ENCODE results near the gene NRGN.

The NRGN gene

DNA sequence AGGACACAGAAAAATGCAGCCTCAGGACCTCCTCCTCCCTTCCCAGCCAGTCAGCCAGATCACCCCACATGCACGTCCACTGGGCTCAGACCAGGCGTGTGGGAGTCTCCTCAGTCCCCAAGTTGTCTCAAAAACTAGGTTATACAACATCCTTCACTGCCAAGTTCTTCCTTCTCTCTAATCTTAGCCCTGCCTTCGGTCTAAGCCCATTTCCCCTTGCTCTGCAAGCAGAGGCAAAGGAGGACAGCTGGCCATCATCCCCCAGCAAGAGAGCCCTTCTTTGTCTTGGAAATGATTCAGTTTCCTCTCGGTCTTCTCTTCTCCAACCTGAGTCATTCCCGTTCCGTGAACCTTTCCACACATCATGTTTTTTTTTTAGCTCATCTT is 14.0 kb upstream of the NRGN start:
- Histone ChIP-seq H3K9me3 (no peaks in the 10 kb centered on the region), H3K4me1 (peaks cover 11% of the 10 kb centered on the region), H3K4me3 (no peak overlapping the region), H3K27me3 (ENCODE audit: low read depth) (peaks cover 4% of the 10 kb centered on the region; the same call in 1 of the 2 replicates), H3K36me3 (replicated peaks) (no peaks in the 10 kb centered on the region)
- no peak for DNase-seq (ENCODE audit: low spot score in 2 of 2)
- in situ Hi-C loops (cut with MboI; ENCODE audit: low sequenced_read_pairs), result no loop called here

DNA sequence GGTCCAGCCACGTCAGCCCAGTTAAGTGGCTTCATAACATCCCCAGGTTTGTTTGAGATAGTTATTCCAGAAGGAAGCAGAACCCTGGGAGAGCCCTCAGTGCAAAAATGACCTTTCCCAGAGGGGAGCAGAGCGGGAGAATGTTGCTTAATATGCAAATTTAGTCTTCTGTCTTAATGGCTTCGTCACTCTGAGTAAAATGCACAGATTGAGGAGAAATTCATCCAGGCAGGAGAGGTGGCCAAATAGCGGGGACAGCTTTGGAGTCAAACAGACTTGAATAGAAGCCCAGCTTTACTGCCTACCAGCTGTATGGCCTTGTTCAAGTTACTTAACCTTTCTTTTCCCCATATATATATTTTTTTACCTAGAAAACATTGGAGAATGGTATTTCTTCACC is 12.3 kb upstream of the NRGN start:
- no peak overlapping the region for H3K4me3 ChIP-seq
- no peaks in the 10 kb centered on the region for H3K9me3 ChIP-seq
- in situ Hi-C loops (cut with MboI; ENCODE audit: low sequenced_read_pairs), result no loop called here
- no peak for DNase-seq (ENCODE audit: low spot score in 2 of 2)
- H3K27me3 ChIP-seq (ENCODE audit: low read depth), result peaks cover 3% of the 10 kb centered on the region; the same call in 1 of the 2 replicates
- peaks cover 11% of the 10 kb centered on the region for H3K4me1 ChIP-seq
- H3K36me3 ChIP-seq (replicated peaks), result no peaks in the 10 kb centered on the region

DNA sequence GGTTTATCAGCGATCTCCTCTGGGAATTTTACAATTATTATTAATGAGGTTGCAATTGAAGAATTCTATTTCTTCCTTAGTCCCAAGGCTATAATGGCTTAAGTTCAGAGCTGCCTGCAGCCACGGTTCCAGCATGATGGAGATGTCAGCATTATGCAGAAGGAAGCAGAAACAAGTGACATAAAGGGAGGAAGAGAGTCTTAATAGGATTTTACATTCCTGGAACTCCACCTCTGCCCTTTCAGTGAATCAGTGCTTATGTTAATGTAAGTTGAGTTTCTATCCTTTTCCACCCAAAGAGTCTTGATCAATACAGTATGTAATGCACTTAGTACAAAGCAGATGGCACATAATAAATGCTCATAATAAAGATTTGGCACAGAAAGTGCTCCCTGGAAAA is 11.6 kb upstream of the NRGN start:
- Histone ChIP-seq H3K4me3 (no peak overlapping the region), H3K4me1 (peaks cover 11% of the 10 kb centered on the region), H3K27me3 (ENCODE audit: low read depth) (no peaks in the 10 kb centered on the region), H3K9me3 (no peaks in the 10 kb centered on the region), H3K36me3 (replicated peaks) (no peaks in the 10 kb centered on the region)
- in situ Hi-C loops (cut with MboI; ENCODE audit: low sequenced_read_pairs), result no loop called here
- DNase-seq (ENCODE audit: low spot score in 2 of 2), result no peak

DNA sequence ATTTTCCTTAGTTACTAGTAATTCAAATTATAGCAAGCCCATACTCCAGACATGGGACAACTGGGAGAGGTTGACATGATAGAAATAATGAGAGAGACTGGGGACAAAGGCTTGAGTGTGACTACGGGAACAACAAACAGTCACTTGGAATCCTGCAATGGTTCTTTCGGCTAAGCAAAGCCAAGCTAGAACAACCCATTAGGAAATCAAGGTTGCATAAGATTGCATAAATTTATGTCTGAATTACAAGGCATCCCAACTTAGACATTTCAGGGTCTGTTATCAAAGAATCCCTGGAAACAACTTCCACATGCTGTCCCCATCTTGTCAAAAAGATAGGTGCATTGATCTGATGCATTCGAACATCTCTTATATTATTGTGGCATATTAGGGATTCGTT is 10.2 kb upstream of the NRGN start:
- Histone ChIP-seq H3K9me3 (no peaks in the 10 kb centered on the region), H3K4me3 (no peak overlapping the region), H3K4me1 (peaks cover 11% of the 10 kb centered on the region), H3K36me3 (replicated peaks) (no peaks in the 10 kb centered on the region), H3K27me3 (ENCODE audit: low read depth) (peaks cover 2% of the 10 kb centered on the region; the same call in 1 of the 2 replicates)
- no peak for DNase-seq (ENCODE audit: low spot score in 2 of 2)
- in situ Hi-C loops (cut with MboI; ENCODE audit: low sequenced_read_pairs), result no loop called here

DNA sequence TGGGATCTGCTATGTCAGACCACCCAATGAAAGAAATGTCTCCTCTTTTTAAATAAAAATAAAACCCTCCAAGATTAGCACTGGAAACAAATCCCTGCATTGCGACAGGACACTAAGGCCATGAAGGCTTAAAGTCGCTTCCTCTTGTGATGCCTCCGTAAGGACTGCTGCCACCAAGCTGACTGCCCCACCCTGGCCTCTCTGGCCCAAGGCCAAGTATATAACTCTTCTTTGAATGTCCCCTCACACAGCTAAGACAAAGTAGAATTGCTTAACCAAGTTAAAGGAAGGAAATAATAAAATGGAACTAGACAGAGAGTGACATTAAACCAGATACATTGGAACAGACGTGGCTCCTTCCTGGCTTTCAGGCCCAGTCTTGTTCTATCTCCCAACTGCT is 7.5 kb upstream of the NRGN start:
- Histone ChIP-seq H3K27me3 (ENCODE audit: low read depth) (peaks cover 6% of the 10 kb centered on the region; the same call in 1 of the 2 replicates), H3K9me3 (no peaks in the 10 kb centered on the region), H3K4me1 (no peaks in the 10 kb centered on the region), H3K36me3 (replicated peaks) (no peaks in the 10 kb centered on the region), H3K4me3 (no peak overlapping the region)
- no peak for DNase-seq (ENCODE audit: low spot score in 2 of 2)
- in situ Hi-C loops (cut with MboI; ENCODE audit: low sequenced_read_pairs), result no loop called here

DNA sequence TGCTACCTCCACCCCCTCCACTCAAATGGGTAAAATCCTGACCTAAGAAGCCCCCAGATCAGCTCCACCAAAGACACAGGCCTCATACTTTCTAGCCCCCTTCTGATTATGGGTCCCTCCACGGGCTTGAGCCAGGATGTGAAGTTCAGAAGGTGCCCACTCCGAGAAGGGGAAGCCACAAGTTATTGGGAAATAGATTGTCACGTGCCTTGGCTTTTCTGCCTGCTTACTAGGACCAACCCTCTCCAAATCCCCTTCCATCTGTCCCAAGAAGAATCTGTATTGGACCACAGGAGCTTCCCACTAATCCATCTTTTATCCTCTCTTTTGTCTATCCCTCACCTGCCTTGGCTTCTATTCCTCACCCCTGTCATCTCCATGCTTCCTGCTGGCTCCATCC is 3.0 kb upstream of the NRGN start:
- in situ Hi-C loops (cut with MboI; ENCODE audit: low sequenced_read_pairs), result no loop called here

DNA sequence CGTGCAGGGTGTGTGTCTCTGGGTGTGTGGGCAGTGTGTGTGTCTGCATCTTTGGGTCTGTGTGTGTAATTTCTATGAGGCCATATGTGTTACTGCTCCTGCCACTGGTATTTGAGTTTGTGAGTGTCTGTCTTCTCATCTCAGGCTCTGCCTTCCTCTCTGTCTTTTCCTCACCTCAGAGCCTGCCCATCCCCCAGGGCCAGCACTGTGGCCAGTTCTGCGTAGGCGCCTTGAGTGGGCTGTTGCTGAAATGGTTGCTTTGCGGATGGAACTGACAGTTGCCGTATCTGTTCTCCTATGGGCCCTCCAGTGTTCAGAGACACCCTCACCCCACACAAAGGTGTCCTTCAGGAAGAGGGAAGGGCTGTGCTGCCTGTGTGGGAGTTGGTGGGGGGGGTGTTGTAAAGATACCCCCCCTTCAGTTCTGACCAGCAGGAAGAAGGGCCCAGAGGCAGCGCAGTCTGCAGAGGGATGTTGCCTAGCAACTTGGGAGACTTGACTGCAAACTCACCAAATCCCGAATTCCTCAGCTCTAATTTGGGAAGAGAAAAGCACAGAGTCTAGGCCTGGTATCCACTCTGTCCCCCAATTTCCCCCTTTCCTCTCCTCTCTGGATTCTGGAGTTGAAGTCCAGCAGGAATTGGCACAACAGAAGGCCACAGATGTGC is 2.0 kb upstream of the NRGN start:
- peaks cover 10% of the 10 kb centered on the region for H3K4me1 ChIP-seq
- H3K4me3 ChIP-seq, result no peak overlapping the region
- peaks cover 6% of the 10 kb centered on the region; the same call in 1 of the 2 replicates for H3K27me3 ChIP-seq (ENCODE audit: low read depth)
- in situ Hi-C loops (cut with MboI; ENCODE audit: low sequenced_read_pairs), result no loop called here
- H3K9me3 ChIP-seq, result no peaks in the 10 kb centered on the region
- no peak for DNase-seq (ENCODE audit: low spot score in 2 of 2)
- H3K36me3 ChIP-seq (replicated peaks), result no peaks in the 10 kb centered on the region

More for the DNA sequence above, 3.0 kb upstream of the NRGN start:
- Histone ChIP-seq H3K4me1 (peaks cover 10% of the 10 kb centered on the region), H3K9me3 (no peaks in the 10 kb centered on the region), H3K27me3 (ENCODE audit: low read depth) (peaks cover 6% of the 10 kb centered on the region; the same call in 1 of the 2 replicates), H3K36me3 (replicated peaks) (no peaks in the 10 kb centered on the region), H3K4me3 (no peak overlapping the region)
- DNase-seq (ENCODE audit: low spot score in 2 of 2), result no peak

DNA sequence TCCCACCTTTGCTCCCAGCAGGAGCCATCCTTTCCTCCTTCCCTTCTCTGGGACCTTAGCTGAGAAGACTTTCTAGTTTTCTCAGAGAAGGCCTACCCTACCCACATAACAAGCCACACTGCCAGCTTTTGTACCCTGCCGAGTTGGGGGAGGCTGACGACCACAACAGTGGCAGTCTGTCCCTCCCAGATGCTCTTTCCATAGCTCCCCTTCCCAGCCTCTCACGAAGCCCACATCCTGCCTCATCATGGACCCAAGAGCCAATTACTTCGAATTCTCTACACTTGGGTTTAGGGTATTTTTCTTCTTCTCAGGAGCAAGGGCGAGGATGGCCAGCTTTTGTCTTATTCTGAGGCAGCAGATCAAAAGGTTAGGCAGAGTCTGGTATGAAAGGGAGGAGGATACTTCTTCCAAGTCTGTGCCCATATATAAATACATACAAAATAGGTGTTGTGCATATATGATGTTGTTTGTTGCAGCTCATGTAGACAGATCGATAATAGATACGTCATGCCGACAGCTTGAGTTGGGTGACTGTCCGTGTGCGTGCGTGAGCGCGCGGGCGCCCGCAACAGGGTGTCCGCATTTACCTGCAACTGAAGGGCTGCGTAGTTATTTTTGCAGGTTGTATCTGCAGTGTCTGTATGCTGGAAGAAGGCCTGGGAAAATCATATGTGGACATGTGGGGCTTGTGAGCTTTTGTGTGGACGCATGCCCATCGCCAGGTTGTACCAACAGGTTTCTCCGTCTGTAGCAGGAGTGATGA is 846 bp upstream of the NRGN start:
- H3K27me3 ChIP-seq (ENCODE audit: low read depth), result peaks cover 6% of the 10 kb centered on the region; the same call in 1 of the 2 replicates
- no peaks in the 10 kb centered on the region for H3K36me3 ChIP-seq (replicated peaks)
- no peak overlapping the region for H3K4me3 ChIP-seq
- H3K9me3 ChIP-seq, result no peaks in the 10 kb centered on the region
- in situ Hi-C loops (cut with MboI; ENCODE audit: low sequenced_read_pairs), result no loop called here
- H3K4me1 ChIP-seq, result peaks cover 10% of the 10 kb centered on the region
- no peak for DNase-seq (ENCODE audit: low spot score in 2 of 2)

DNA sequence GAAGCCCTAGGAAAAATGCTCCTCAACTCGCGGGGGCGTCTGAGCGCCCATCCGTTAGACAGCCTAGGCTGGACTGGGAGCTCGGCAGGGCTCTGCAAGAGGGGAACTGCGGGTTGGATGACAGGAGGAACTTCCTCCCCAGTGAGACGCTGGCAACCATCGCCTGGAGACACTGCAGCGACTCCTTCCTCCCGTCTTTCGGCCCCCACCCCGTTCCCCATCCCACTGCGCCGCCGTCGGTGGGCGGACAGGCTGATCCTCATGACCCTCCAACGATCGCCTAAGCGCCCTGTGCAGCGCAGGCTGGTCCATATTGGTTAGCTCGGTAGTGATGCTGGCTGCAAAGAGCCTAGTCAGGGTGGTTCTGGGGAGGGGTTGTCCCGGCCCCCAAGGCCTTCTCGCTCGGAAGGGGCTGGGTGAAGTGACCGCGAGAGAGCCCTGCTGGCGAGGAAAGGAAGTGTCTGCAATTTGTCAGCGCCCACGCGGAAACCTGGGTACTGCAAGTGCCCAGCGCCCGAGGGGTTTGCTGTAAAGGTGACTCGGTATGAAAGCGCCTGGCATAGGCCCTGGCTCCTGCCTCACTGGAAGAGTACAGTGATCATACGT is 638 bp downstream of the NRGN start:
- in situ Hi-C loops (cut with MboI; ENCODE audit: low sequenced_read_pairs), result no loop called here
- Histone ChIP-seq H3K9me3 (no peaks in the 10 kb centered on the region), H3K27me3 (ENCODE audit: low read depth) (peaks cover under 1% of the 10 kb centered on the region; the same call in 1 of the 2 replicates), H3K36me3 (replicated peaks) (no peaks in the 10 kb centered on the region), H3K4me3 (peak overlapping the region; percentile 66), H3K4me1 (peaks cover 10% of the 10 kb centered on the region)
- peak in 1 of 2 experiments; percentile 65 for DNase-seq (ENCODE audit: low spot score in 2 of 2)

DNA sequence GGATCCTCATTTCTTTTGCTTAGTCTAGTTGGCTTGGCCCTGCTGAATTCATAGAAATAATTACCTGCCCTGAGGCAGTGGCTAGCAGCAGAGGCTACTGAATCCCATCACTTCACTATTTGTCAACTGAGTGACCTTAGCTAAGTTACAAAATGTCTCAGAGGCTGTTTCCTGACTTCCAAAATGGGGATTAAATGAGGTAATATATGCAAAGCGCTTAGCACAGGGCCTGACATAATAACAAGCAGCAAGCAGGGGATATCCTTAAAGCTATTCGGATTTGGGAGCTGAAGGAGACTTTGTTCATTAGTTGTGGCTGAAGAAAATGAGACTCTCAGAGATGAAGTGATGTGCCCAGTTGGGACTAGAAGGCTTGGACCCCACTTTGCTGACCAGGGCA is 2.8 kb downstream of the NRGN start:
- Histone ChIP-seq H3K9me3 (no peaks in the 10 kb centered on the region), H3K36me3 (replicated peaks) (no peaks in the 10 kb centered on the region), H3K4me1 (peaks cover 10% of the 10 kb centered on the region), H3K4me3 (no peak overlapping the region), H3K27me3 (ENCODE audit: low read depth) (no peaks in the 10 kb centered on the region)
- DNase-seq (ENCODE audit: low spot score in 2 of 2), result no peak
- in situ Hi-C loops (cut with MboI; ENCODE audit: low sequenced_read_pairs), result no loop called here

DNA sequence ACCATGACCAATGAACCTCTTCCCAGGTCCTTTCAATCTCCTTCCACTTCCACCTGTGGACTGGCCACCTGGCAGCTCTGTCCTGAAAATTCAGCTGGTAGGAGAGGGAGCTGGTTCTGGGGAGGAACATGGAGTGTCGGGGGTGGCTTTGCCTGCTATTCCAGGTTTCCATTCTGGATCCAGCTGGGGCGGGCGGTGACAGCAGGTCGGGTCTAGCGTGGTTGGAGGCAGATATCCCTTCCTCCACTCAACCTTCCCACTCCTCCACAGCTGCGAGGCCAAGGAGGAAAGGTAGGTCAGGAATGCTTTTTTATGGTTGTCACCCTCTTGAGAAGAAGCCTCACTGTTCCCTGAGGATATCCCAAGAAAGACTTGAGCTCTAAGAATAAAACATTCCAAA is 3.3 kb downstream of the NRGN start:
- H3K4me1 ChIP-seq, result peaks cover 10% of the 10 kb centered on the region
- H3K27me3 ChIP-seq (ENCODE audit: low read depth), result no peaks in the 10 kb centered on the region
- H3K9me3 ChIP-seq, result no peaks in the 10 kb centered on the region
- no peaks in the 10 kb centered on the region for H3K36me3 ChIP-seq (replicated peaks)
- DNase-seq (ENCODE audit: low spot score in 2 of 2), result no peak
- in situ Hi-C loops (cut with MboI; ENCODE audit: low sequenced_read_pairs), result no loop called here
- H3K4me3 ChIP-seq, result no peak overlapping the region

DNA sequence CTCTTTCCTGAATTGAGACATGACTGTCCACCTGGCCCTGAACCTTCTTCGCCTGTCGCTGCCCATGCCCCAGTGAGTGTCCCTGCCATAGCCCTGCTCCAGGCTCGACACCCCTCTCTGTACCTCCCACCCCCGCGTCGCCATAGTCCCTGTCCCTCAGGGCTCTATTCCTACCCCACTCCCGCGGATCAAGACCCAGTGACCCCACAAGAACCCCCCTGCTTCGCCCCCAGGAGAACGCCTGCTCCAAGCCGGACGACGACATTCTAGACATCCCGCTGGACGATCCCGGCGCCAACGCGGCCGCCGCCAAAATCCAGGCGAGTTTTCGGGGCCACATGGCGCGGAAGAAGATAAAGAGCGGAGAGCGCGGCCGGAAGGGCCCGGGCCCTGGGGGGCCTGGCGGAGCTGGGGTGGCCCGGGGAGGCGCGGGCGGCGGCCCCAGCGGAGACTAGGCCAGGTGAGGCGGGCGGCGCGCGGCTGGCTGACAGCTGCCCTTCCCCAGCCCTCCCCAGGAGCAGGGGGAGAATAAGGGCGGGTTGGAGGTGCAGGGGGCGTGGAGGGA is 5.6 kb downstream of the NRGN start:
- Histone ChIP-seq H3K27me3 (ENCODE audit: low read depth) (no peaks in the 10 kb centered on the region), H3K4me3 (no peak overlapping the region), H3K9me3 (no peaks in the 10 kb centered on the region), H3K4me1 (peaks cover 5% of the 10 kb centered on the region; the same call in 1 of the 2 replicates), H3K36me3 (replicated peaks) (no peaks in the 10 kb centered on the region)
- no peak for DNase-seq (ENCODE audit: low spot score in 2 of 2)
- in situ Hi-C loops (cut with MboI; ENCODE audit: low sequenced_read_pairs), result no loop called here

DNA sequence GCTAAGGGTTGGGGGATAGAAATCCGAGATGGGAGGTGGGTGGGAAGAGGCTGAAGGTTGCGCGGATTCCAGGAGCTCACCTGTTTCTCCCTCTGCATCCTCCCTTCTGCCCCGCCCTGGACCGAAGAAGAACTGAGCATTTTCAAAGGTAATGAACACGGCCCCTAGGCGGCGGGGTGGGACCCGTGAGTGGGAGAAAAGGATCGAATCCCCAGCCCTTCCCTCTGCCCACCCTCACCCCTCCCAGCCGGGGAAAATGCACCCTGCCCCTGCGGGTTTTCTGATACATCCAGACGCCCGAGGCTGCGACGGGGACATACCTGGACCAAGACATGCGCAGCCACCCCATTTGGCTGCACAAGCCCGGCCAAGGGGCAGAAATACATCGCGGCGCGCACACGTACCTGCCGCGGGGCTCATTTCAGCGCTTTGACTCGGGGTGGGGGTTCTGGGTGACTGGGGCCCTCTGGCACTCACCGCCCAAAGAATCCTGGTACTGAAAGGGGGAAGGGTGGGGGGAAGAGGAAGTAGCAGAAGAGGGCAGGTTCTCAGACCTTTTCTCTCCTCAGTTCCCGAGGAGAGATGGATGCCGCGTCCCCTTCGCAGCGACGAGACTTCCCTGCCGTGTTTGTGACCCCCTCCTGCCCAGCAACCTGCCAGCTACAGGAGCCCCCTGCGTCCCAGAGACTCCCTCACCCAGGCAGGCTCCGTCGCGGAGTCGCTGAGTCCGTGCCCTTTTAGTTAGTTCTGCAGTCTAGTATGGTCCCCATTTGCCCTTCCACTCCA is 6.3 kb downstream of the NRGN start:
- Histone ChIP-seq H3K4me3 (no peak overlapping the region), H3K36me3 (replicated peaks) (no peaks in the 10 kb centered on the region), H3K4me1 (peaks cover 1% of the 10 kb centered on the region; the same call in 1 of the 2 replicates), H3K27me3 (ENCODE audit: low read depth) (no peaks in the 10 kb centered on the region), H3K9me3 (no peaks in the 10 kb centered on the region)
- in situ Hi-C loops (cut with MboI; ENCODE audit: low sequenced_read_pairs), result no loop called here
- DNase-seq (ENCODE audit: low spot score in 2 of 2), result no peak

Measured in HAP-1 (cell line).